ENCODE results near the gene FBXO21.

FBXO21 gene

GRCh38 chr12:117145597-117146154 lies 44.6 kb downstream of the FBXO21 start:
- H3K4me3 ChIP-seq (ENCODE audit: low read length) = no peak overlapping the region
- H3K27me3 ChIP-seq (ENCODE audit: control insufficient read depth, insufficient read depth, low read length) = no peaks in the 10 kb centered on the region
- H3K36me3 ChIP-seq (ENCODE audit: insufficient read depth, low read length) = peaks cover 20% of the 10 kb centered on the region
- no peak overlapping the region for H3K9ac ChIP-seq (ENCODE audit: low read depth, low read length)
- no peaks in the 10 kb centered on the region for H3K4me1 ChIP-seq (ENCODE audit: control insufficient read depth, insufficient read depth, low read length)
- H3K4me2 ChIP-seq (ENCODE audit: low read length) = no peak overlapping the region
- H3K9me3 ChIP-seq (replicated peaks; ENCODE audit: low read length) = no peaks in the 10 kb centered on the region

GRCh38 chr12:117144599-117144998 lies 45.7 kb downstream of the FBXO21 start:
- no peaks in the 10 kb centered on the region for H3K9me3 ChIP-seq (replicated peaks; ENCODE audit: low read length)
- H3K9ac ChIP-seq (ENCODE audit: low read depth, low read length) = no peak overlapping the region
- no peaks in the 10 kb centered on the region for H3K27me3 ChIP-seq (ENCODE audit: control insufficient read depth, insufficient read depth, low read length)
- H3K4me2 ChIP-seq (ENCODE audit: low read length) = no peak overlapping the region
- H3K4me1 ChIP-seq (ENCODE audit: control insufficient read depth, insufficient read depth, low read length) = no peaks in the 10 kb centered on the region
- H3K36me3 ChIP-seq (ENCODE audit: insufficient read depth, low read length) = peaks cover 13% of the 10 kb centered on the region
- no peak overlapping the region for H3K4me3 ChIP-seq (ENCODE audit: low read length)

GRCh38 chr12:117143008-117143532 lies 47.2 kb downstream of the FBXO21 start:
- H3K36me3 ChIP-seq (ENCODE audit: insufficient read depth, low read length) = peaks cover 11% of the 10 kb centered on the region
- H3K27me3 ChIP-seq (ENCODE audit: control insufficient read depth, insufficient read depth, low read length) = no peaks in the 10 kb centered on the region
- no peaks in the 10 kb centered on the region for H3K4me1 ChIP-seq (ENCODE audit: control insufficient read depth, insufficient read depth, low read length)
- no peak overlapping the region for H3K9ac ChIP-seq (ENCODE audit: low read depth, low read length)
- no peak overlapping the region for H3K4me3 ChIP-seq (ENCODE audit: low read length)
- H3K9me3 ChIP-seq (replicated peaks; ENCODE audit: low read length) = no peaks in the 10 kb centered on the region
- no peak overlapping the region for H3K4me2 ChIP-seq (ENCODE audit: low read length)

- no peaks in the 10 kb centered on the region for H3K4me1 ChIP-seq (ENCODE audit: control insufficient read depth, insufficient read depth, low read length)
- peaks cover 11% of the 10 kb centered on the region for H3K36me3 ChIP-seq (ENCODE audit: insufficient read depth, low read length)
- no peak overlapping the region for H3K4me2 ChIP-seq (ENCODE audit: low read length)
- no peak overlapping the region for H3K4me3 ChIP-seq (ENCODE audit: low read length)
- H3K9ac ChIP-seq (ENCODE audit: low read depth, low read length) = no peak overlapping the region
- H3K27me3 ChIP-seq (ENCODE audit: control insufficient read depth, insufficient read depth, low read length) = no peaks in the 10 kb centered on the region
- H3K9me3 ChIP-seq (replicated peaks; ENCODE audit: low read length) = no peaks in the 10 kb centered on the region
These were observed 48.2 kb downstream of the FBXO21 start for GRCh38 chr12:117142094-117142493.

GRCh38 chr12:117141097-117141898 lies 49.0 kb downstream of the FBXO21 start:
- Histone ChIP-seq H3K4me1 (ENCODE audit: control insufficient read depth, insufficient read depth, low read length) (no peaks in the 10 kb centered on the region), H3K4me3 (ENCODE audit: low read length) (no peak overlapping the region), H3K9ac (ENCODE audit: low read depth, low read length) (no peak overlapping the region), H3K9me3 (replicated peaks; ENCODE audit: low read length) (no peaks in the 10 kb centered on the region), H3K36me3 (ENCODE audit: insufficient read depth, low read length) (peaks cover 11% of the 10 kb centered on the region), H3K4me2 (ENCODE audit: low read length) (no peak overlapping the region), H3K27me3 (ENCODE audit: control insufficient read depth, insufficient read depth, low read length) (no peaks in the 10 kb centered on the region)

- H3K9ac ChIP-seq (ENCODE audit: low read depth, low read length) = no peak overlapping the region
- H3K4me3 ChIP-seq (ENCODE audit: low read length) = no peak overlapping the region
These were observed 49.7 kb downstream of the FBXO21 start for GRCh38 chr12:117140397-117141096.

GRCh38 chr12:117139025-117139717 lies 51.1 kb downstream of the FBXO21 start:
- Histone ChIP-seq H3K4me2 (ENCODE audit: low read length) (no peak overlapping the region), H3K4me3 (ENCODE audit: low read length) (no peak overlapping the region), H3K9me3 (replicated peaks; ENCODE audit: low read length) (no peaks in the 10 kb centered on the region), H3K9ac (ENCODE audit: low read depth, low read length) (no peak overlapping the region), H3K36me3 (ENCODE audit: insufficient read depth, low read length) (peaks cover 1% of the 10 kb centered on the region), H3K27me3 (ENCODE audit: control insufficient read depth, insufficient read depth, low read length) (no peaks in the 10 kb centered on the region), H3K4me1 (ENCODE audit: control insufficient read depth, insufficient read depth, low read length) (no peaks in the 10 kb centered on the region)

More at GRCh38 chr12:117140397-117141096, 49.7 kb downstream of the FBXO21 start:
- peaks cover 7% of the 10 kb centered on the region for H3K36me3 ChIP-seq (ENCODE audit: insufficient read depth, low read length)
- no peaks in the 10 kb centered on the region for H3K9me3 ChIP-seq (replicated peaks; ENCODE audit: low read length)
- H3K27me3 ChIP-seq (ENCODE audit: control insufficient read depth, insufficient read depth, low read length) = no peaks in the 10 kb centered on the region
- H3K4me1 ChIP-seq (ENCODE audit: control insufficient read depth, insufficient read depth, low read length) = no peaks in the 10 kb centered on the region
- no peak overlapping the region for H3K4me2 ChIP-seq (ENCODE audit: low read length)

- Histone ChIP-seq H3K27me3 (ENCODE audit: control insufficient read depth, insufficient read depth, low read length) (peaks cover 4% of the 10 kb centered on the region), H3K4me2 (ENCODE audit: low read length) (no peak overlapping the region), H3K4me3 (ENCODE audit: low read length) (no peak overlapping the region)
These were observed 55.5 kb downstream of the FBXO21 start for GRCh38 chr12:117134721-117135120.

GRCh38 chr12:117134059-117134458 lies 56.2 kb downstream of the FBXO21 start:
- Histone ChIP-seq H3K4me1 (ENCODE audit: control insufficient read depth, insufficient read depth, low read length) (no peaks in the 10 kb centered on the region), H3K9me3 (replicated peaks; ENCODE audit: low read length) (no peaks in the 10 kb centered on the region), H3K9ac (ENCODE audit: low read depth, low read length) (no peak overlapping the region)

More at GRCh38 chr12:117134721-117135120, 55.5 kb downstream of the FBXO21 start:
- no peaks in the 10 kb centered on the region for H3K4me1 ChIP-seq (ENCODE audit: control insufficient read depth, insufficient read depth, low read length)
- no peaks in the 10 kb centered on the region for H3K9me3 ChIP-seq (replicated peaks; ENCODE audit: low read length)
- H3K36me3 ChIP-seq (ENCODE audit: insufficient read depth, low read length) = no peaks in the 10 kb centered on the region
- H3K9ac ChIP-seq (ENCODE audit: low read depth, low read length) = no peak overlapping the region

GRCh38 chr12:117130801-117131200 lies 59.5 kb downstream of the FBXO21 start:
- Histone ChIP-seq H3K9me3 (replicated peaks; ENCODE audit: low read length) (no peaks in the 10 kb centered on the region), H3K36me3 (ENCODE audit: insufficient read depth, low read length) (no peaks in the 10 kb centered on the region), H3K9ac (ENCODE audit: low read depth, low read length) (no peak overlapping the region), H3K4me1 (ENCODE audit: control insufficient read depth, insufficient read depth, low read length) (no peaks in the 10 kb centered on the region), H3K4me3 (ENCODE audit: low read length) (no peak overlapping the region), H3K27me3 (ENCODE audit: control insufficient read depth, insufficient read depth, low read length) (peaks cover 4% of the 10 kb centered on the region), H3K4me2 (ENCODE audit: low read length) (no peak overlapping the region)

More at GRCh38 chr12:117134059-117134458, 56.2 kb downstream of the FBXO21 start:
- peaks cover 4% of the 10 kb centered on the region for H3K27me3 ChIP-seq (ENCODE audit: control insufficient read depth, insufficient read depth, low read length)
- H3K4me2 ChIP-seq (ENCODE audit: low read length) = no peak overlapping the region
- H3K36me3 ChIP-seq (ENCODE audit: insufficient read depth, low read length) = no peaks in the 10 kb centered on the region
- H3K4me3 ChIP-seq (ENCODE audit: low read length) = no peak overlapping the region

GRCh38 chr12:117129391-117129790 lies 60.9 kb downstream of the FBXO21 start:
- no peak overlapping the region for H3K9ac ChIP-seq (ENCODE audit: low read depth, low read length)
- no peak overlapping the region for H3K4me2 ChIP-seq (ENCODE audit: low read length)
- H3K9me3 ChIP-seq (replicated peaks; ENCODE audit: low read length) = no peaks in the 10 kb centered on the region
- H3K4me3 ChIP-seq (ENCODE audit: low read length) = no peak overlapping the region
- no peaks in the 10 kb centered on the region for H3K4me1 ChIP-seq (ENCODE audit: control insufficient read depth, insufficient read depth, low read length)
- H3K36me3 ChIP-seq (ENCODE audit: insufficient read depth, low read length) = no peaks in the 10 kb centered on the region
- peaks cover 4% of the 10 kb centered on the region for H3K27me3 ChIP-seq (ENCODE audit: control insufficient read depth, insufficient read depth, low read length)

Measured in skeletal muscle satellite cell (primary cell).